ENCODE data around the gene GPX4. TPM values are rescaled to one million over a fixed set of nuclear protein-coding genes. Genes with fewer than 3 reads are reported as not detected.

The GPX4 gene
- total RNA-seq, 1 experiment from 2014 or later = 577 TPM

GRCh38 chr19:1081301-1082164 is 22.3 kb upstream of the GPX4 start:
- intact Hi-C loops (cut with micrococcal nuclease; ENCODE audit: unreplicated experiment) = no loop called here
- Histone ChIP-seq H3K9me3 (ENCODE audit: control insufficient read depth, insufficient read depth, low read depth, low read length) (no peaks in the 10 kb centered on the region), H3K36me3 (ENCODE audit: control insufficient read depth, insufficient read depth, low read length) (no peaks in the 10 kb centered on the region), H3K27ac (ENCODE audit: low read length) (no peak overlapping the region), H3K27me3 (ENCODE audit: control insufficient read depth, insufficient read depth, low read length) (no peaks in the 10 kb centered on the region), H3K4me1 (ENCODE audit: control insufficient read depth, insufficient read depth, low read length) (peaks cover 4% of the 10 kb centered on the region; the same call in 1 of the 2 replicates), H3K4me3 (ENCODE audit: low read depth in 2 of 2, low read length in 2 of 2) (no peak overlapping the region)
- ATAC-seq (no peak; the same call in 1 of the 2 replicates), DNase-seq (ENCODE audit: low read depth, low spot score) (no peak)
- no peak for TF ChIP-seq SIN3A (IDR thresholded peaks at IDR 0.05; ENCODE audit: borderline replicate concordance, insufficient read depth, low read depth, low read length)
- TF ChIP-seq, protein P1, sequence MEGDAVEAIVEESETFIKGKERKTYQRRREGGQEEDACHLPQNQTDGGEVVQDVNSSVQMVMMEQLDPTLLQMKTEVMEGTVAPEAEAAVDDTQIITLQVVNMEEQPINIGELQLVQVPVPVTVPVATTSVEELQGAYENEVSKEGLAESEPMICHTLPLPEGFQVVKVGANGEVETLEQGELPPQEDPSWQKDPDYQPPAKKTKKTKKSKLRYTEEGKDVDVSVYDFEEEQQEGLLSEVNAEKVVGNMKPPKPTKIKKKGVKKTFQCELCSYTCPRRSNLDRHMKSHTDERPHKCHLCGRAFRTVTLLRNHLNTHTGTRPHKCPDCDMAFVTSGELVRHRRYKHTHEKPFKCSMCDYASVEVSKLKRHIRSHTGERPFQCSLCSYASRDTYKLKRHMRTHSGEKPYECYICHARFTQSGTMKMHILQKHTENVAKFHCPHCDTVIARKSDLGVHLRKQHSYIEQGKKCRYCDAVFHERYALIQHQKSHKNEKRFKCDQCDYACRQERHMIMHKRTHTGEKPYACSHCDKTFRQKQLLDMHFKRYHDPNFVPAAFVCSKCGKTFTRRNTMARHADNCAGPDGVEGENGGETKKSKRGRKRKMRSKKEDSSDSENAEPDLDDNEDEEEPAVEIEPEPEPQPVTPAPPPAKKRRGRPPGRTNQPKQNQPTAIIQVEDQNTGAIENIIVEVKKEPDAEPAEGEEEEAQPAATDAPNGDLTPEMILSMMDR (IDR thresholded peaks at IDR 0.05) = no peak
- no TSS peak for BruUV-seq (replicated peaks)
- CTCF ChIA-PET = no interaction called here
- POLR2A ChIA-PET = interaction anchor here (0.6 kb wide), 1 partner anchor 26 kb away, joined by 3 read pairs; no protein-coding TSS in a partner anchor
- in situ Hi-C loops (cut with HindIII; ENCODE audit: low pct_unique_long_range_greater_than_20kb, low sequenced_read_pairs) = no loop called here

DNA sequence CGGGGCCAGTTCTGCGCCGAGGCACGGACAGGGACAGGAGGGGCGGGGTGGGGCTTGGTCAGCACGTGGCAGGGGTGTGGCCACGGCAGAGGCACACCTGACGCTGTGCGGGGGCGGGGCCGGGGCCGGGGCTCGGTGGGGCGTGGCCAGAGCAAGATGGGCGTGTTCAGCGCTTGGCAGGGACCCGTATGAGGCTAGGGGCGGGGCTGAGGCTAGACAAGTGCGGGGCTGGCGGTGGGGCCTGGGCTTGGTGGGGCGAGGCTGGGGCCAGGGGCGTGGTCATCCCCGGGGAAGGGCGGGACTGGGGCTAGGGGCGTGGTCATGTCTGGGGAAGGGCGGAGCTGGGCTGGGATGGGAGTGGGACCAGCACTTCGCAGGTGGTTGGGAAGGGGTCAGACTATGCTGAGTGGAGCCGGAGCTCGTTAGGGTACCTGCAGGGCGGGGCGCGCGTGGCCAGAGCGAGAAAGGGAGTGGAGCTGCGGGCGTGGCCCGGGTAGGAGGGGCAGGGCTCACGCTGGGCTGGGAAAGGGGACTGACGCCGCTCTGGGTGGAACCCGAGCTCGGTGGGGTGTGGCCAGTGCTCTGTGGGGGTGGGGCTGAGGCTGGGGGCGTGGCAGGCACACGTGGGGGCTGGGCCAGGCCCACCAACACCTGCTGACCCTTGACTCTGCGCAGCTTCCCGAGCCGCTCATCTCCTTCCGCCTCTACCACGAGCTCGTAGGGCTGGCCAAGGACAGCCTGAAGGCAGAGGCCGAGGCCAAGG is 21.4 kb upstream of the GPX4 start:
- intact Hi-C loops (cut with micrococcal nuclease; ENCODE audit: unreplicated experiment) (no loop called here), in situ Hi-C loops (cut with HindIII; ENCODE audit: low pct_unique_long_range_greater_than_20kb, low sequenced_read_pairs) (no loop called here)
- DNase-seq (ENCODE audit: low read depth, low spot score) (no peak), ATAC-seq (peak; percentile 62)
- no peaks in the 10 kb centered on the region for H3K27me3 ChIP-seq (ENCODE audit: control insufficient read depth, insufficient read depth, low read length)
- no peak overlapping the region for H3K4me3 ChIP-seq (ENCODE audit: low read depth in 2 of 2, low read length in 2 of 2)
- TF ChIP-seq POLR2AphosphoS5 (IDR thresholded peaks at IDR 0.05; ENCODE audit: low read depth, low read length) (no peak), SIN3A (IDR thresholded peaks at IDR 0.05; ENCODE audit: borderline replicate concordance, insufficient read depth, low read depth, low read length) (no peak), TCF7L2 (IDR thresholded peaks at IDR 0.05; ENCODE audit: low read depth, low read length) (no peak)
- TF ChIP-seq, protein P1 (IDR thresholded peaks at IDR 0.05) = no peak
- TF ChIP-seq, protein P2, sequence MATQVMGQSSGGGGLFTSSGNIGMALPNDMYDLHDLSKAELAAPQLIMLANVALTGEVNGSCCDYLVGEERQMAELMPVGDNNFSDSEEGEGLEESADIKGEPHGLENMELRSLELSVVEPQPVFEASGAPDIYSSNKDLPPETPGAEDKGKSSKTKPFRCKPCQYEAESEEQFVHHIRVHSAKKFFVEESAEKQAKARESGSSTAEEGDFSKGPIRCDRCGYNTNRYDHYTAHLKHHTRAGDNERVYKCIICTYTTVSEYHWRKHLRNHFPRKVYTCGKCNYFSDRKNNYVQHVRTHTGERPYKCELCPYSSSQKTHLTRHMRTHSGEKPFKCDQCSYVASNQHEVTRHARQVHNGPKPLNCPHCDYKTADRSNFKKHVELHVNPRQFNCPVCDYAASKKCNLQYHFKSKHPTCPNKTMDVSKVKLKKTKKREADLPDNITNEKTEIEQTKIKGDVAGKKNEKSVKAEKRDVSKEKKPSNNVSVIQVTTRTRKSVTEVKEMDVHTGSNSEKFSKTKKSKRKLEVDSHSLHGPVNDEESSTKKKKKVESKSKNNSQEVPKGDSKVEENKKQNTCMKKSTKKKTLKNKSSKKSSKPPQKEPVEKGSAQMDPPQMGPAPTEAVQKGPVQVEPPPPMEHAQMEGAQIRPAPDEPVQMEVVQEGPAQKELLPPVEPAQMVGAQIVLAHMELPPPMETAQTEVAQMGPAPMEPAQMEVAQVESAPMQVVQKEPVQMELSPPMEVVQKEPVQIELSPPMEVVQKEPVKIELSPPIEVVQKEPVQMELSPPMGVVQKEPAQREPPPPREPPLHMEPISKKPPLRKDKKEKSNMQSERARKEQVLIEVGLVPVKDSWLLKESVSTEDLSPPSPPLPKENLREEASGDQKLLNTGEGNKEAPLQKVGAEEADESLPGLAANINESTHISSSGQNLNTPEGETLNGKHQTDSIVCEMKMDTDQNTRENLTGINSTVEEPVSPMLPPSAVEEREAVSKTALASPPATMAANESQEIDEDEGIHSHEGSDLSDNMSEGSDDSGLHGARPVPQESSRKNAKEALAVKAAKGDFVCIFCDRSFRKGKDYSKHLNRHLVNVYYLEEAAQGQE (IDR thresholded peaks at IDR 0.05; ENCODE audit: insufficient read depth in 1 of 2, low read depth in 2 of 2, low read length in 1 of 2) = no peak
- no TSS peak for BruUV-seq (replicated peaks)
- H3K27ac ChIP-seq (ENCODE audit: low read length) = no peak overlapping the region
- peaks cover under 1% of the 10 kb centered on the region; the same call in 1 of the 2 replicates for H3K4me1 ChIP-seq (ENCODE audit: control insufficient read depth, insufficient read depth, low read length)
- CTCF ChIA-PET = no interaction called here
- POLR2A ChIA-PET = interaction anchor here (0.6 kb wide), 1 partner anchor 27 kb away, joined by 3 read pairs; no protein-coding TSS in a partner anchor
- no peaks in the 10 kb centered on the region for H3K9me3 ChIP-seq (ENCODE audit: control insufficient read depth, insufficient read depth, low read depth, low read length)
- H3K36me3 ChIP-seq (ENCODE audit: control insufficient read depth, insufficient read depth, low read length) = no peaks in the 10 kb centered on the region

Measured in Panc1 (cell line).